CD14-positive monocyte (primary cell): ENCODE results near the gene AIG1. TPM values are rescaled to one million over a fixed set of nuclear protein-coding genes. Genes with fewer than 3 reads are reported as not detected.
A peak's percentile ranks its signal among the peaks of the same experiment; 100 is the strongest.

Source experiments
- DNase-seq, 3 donors: peaks; one replicate each; pipeline ENCODE4 v3.0.0-alpha.2; 2011 to 2022
- H2AFZ ChIP-seq: 2 replicates; pipeline ENCODE4 v1.6.0; 2012; ENCODE audit warnings: mild to moderate bottlenecking, low read depth, low read length, inconsistent platforms; ENCODE audit not compliant: insufficient read depth, poor library complexity, severe bottlenecking
- H3K27ac ChIP-seq, 2 donors: 1 replicate in 1 of 2; 2 replicates in 1 of 2; pipeline ENCODE4 v1.5.1; 2012 to 2013; ENCODE audit warnings: low read length in 2 of 2, control low read depth in 1 of 2, inconsistent platforms in 1 of 2, low read depth in 1 of 2, mild to moderate bottlenecking in 1 of 2
- H3K27me3 ChIP-seq, 2 donors: one replicate each; pipeline versions ENCODE4 v1.6.0 to v1.6.1; 2011 to 2013; ENCODE audit warnings: low read length in 2 of 2; ENCODE audit not compliant: control insufficient read depth in 2 of 2, insufficient read depth in 2 of 2
- H3K36me3 ChIP-seq, 2 donors: replicated peaks in 1 of 2; 1 replicate in 1 of 2; 2 replicates in 1 of 2; pipeline versions ENCODE4 v1.5.1 to v1.6.1; 2012 to 2013; ENCODE audit warnings: low read length in 2 of 2, control low read depth in 1 of 2, inconsistent platforms in 1 of 2, mild to moderate bottlenecking in 1 of 2; ENCODE audit not compliant: insufficient read depth in 2 of 2, control insufficient read depth in 1 of 2
- H3K4me1 ChIP-seq, 2 donors: 1 replicate in 1 of 2; 2 replicates in 1 of 2; pipeline versions ENCODE4 v1.5.1 to v1.6.1; 2012 to 2013; ENCODE audit warnings: low read length in 2 of 2, control low read depth in 1 of 2, inconsistent platforms in 1 of 2, mild to moderate bottlenecking in 1 of 2, moderate library complexity in 1 of 2; ENCODE audit not compliant: insufficient read depth in 2 of 2, control insufficient read depth in 1 of 2
- H3K4me2 ChIP-seq: replicated peaks from 2 replicates; pipeline ENCODE3; 2012; ENCODE audit warnings: low read length, moderate library complexity, mild to moderate bottlenecking; ENCODE audit not compliant: poor library complexity, severe bottlenecking; ENCODE audit errors: extremely low read depth
- H3K4me3 ChIP-seq, 3 experiments: fragments of 200-600 bp in 1 of 3; sonication (generic) in 1 of 3; replicated peaks in 1 of 3; 1 replicate in 2 of 3; 2 replicates in 1 of 3; pipeline ENCODE4 v1.5.1; 2011 to 2013; ENCODE audit warnings: low read length in 3 of 3, mild to moderate bottlenecking in 3 of 3, control low read depth in 2 of 3, low read depth in 2 of 3, inconsistent platforms in 1 of 3, moderate library complexity in 1 of 3
- H3K79me2 ChIP-seq: 2 replicates; pipeline ENCODE4 v1.6.0; 2012; ENCODE audit warnings: mild to moderate bottlenecking, control low read depth, inconsistent platforms, low read length, moderate library complexity; ENCODE audit not compliant: insufficient read depth
- H3K9ac ChIP-seq: 2 replicates; pipeline ENCODE4 v1.6.0; 2017; ENCODE audit warnings: low read length, mild to moderate bottlenecking; ENCODE audit not compliant: insufficient read depth, poor library complexity, severe bottlenecking
- H3K9me3 ChIP-seq, 2 donors: replicated peaks in 1 of 2; 1 replicate in 1 of 2; 2 replicates in 1 of 2; pipeline versions ENCODE4 v1.5.1 to v1.6.1; 2012 to 2013; ENCODE audit warnings: low read length in 2 of 2, control low read depth in 1 of 2; ENCODE audit not compliant: control insufficient read depth in 1 of 2, insufficient read depth in 1 of 2
- H4K20me1 ChIP-seq: 2 replicates; pipeline ENCODE4 v1.6.0; 2012; ENCODE audit warnings: mild to moderate bottlenecking, low read length, control low read depth, moderate library complexity; ENCODE audit not compliant: insufficient read depth
- H3K27ac Mint-ChIP-seq, 7 donors: one replicate each; pipeline ENCODE4 v1.8.0; 2020; ENCODE audit warnings: mild to moderate bottlenecking in 7 of 7, mixed read lengths in 7 of 7, moderate library complexity in 6 of 7, inconsistent platforms in 2 of 7
- H3K27me3 Mint-ChIP-seq, 3 donors: one replicate each; pipeline ENCODE4 v1.8.0; 2021 to 2022; ENCODE audit warnings: low read depth in 3 of 3, mild to moderate bottlenecking in 3 of 3, mixed read lengths in 3 of 3, moderate library complexity in 3 of 3, inconsistent platforms in 1 of 3
- H3K36me3 Mint-ChIP-seq, 2 donors: one replicate each; pipeline ENCODE4 v1.8.0; 2020; ENCODE audit warnings: mixed read lengths in 2 of 2, inconsistent platforms in 1 of 2, mild to moderate bottlenecking in 1 of 2
- H3K4me1 Mint-ChIP-seq: one replicate; pipeline ENCODE4 v1.8.0; 2020; ENCODE audit warnings: mild to moderate bottlenecking, mixed read lengths
- H3K4me3 Mint-ChIP-seq, 2 donors: one replicate each; pipeline ENCODE4 v1.8.0; 2020; ENCODE audit warnings: mild to moderate bottlenecking in 2 of 2, mixed read lengths in 2 of 2, moderate library complexity in 1 of 2
- H3K9me3 Mint-ChIP-seq, 7 donors: one replicate each; pipeline ENCODE4 v1.8.0; 2020 to 2022; ENCODE audit warnings: mixed read lengths in 7 of 7, mild to moderate bottlenecking in 6 of 7, moderate library complexity in 6 of 7, inconsistent platforms in 2 of 7
- WGBS: methylation state at CpG from one replicate; pipeline ENCODE4 v1.1.5; 2013; ENCODE audit warnings: missing lambda C conversion rate; ENCODE audit not compliant: insufficient coverage; 5-methylcytosine and 5-hydroxymethylcytosine counted together
- intact Hi-C, 2 donors: fragments of 100-400 bp; cut with micrococcal nuclease; formaldehyde crosslinking; loops; one replicate each; pipeline versions ENCODE4 v1.15.0 to v1.15.1; 2023
- polyA minus RNA-seq: library from RNA; depleted of rRNA, polyadenylated mRNA; stranded (reverse); fragments of >200 nt; gene quantifications from 2 replicates; pipeline ENCODE4 v1.2.3, GENCODE V29; 2012
- polyA plus RNA-seq, 3 donors: library from polyadenylated mRNA; depleted of rRNA in 1 of 3; unstranded in 2 of 3; stranded (reverse) in 1 of 3; fragments of 300-500 nt in 2 of 3; fragments of >200 nt in 1 of 3; fragmentation: Illumina TruSeq in 2 of 3; gene quantifications; 1 replicate in 2 of 3; 2 replicates in 1 of 3; pipeline ENCODE4 v1.2.3, GENCODE V29; 2012 to 2021
- total RNA-seq, 12 experiments: library from RNA in 1 of 12; stranded (reverse) in 1 of 12; fragments of 120-200 nt in 1 of 12; gene quantifications; one replicate each; pipeline ENCODE4 v1.2.4 and lab custom pipeline; 2013 to 2026; ENCODE audit warnings: mixed read lengths in 6 of 12, inconsistent platforms in 1 of 12
- TF ChIP-seq, protein P1 (sequence below): fragments of 200-600 bp; IDR thresholded peaks from one replicate; pipeline ENCODE4 v1.8.0; 2022; ENCODE audit warnings: antibody characterized with exemption, mild to moderate bottlenecking

AIG1 gene, protein sequence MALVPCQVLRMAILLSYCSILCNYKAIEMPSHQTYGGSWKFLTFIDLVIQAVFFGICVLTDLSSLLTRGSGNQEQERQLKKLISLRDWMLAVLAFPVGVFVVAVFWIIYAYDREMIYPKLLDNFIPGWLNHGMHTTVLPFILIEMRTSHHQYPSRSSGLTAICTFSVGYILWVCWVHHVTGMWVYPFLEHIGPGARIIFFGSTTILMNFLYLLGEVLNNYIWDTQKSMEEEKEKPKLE
- total RNA-seq (2013), result 9.0 TPM
- polyA plus RNA-seq, result 1 to 10 TPM; 6.7 to 7.6 (median 6.8) TPM
- polyA minus RNA-seq, result 1.8 and 3.7 TPM in 2 replicates
- 0.67 to 7.4 (median 4.3) reads per million in 11 experiments for total RNA-seq (lab: John Stamatoyannopoulos, UW)

DNA sequence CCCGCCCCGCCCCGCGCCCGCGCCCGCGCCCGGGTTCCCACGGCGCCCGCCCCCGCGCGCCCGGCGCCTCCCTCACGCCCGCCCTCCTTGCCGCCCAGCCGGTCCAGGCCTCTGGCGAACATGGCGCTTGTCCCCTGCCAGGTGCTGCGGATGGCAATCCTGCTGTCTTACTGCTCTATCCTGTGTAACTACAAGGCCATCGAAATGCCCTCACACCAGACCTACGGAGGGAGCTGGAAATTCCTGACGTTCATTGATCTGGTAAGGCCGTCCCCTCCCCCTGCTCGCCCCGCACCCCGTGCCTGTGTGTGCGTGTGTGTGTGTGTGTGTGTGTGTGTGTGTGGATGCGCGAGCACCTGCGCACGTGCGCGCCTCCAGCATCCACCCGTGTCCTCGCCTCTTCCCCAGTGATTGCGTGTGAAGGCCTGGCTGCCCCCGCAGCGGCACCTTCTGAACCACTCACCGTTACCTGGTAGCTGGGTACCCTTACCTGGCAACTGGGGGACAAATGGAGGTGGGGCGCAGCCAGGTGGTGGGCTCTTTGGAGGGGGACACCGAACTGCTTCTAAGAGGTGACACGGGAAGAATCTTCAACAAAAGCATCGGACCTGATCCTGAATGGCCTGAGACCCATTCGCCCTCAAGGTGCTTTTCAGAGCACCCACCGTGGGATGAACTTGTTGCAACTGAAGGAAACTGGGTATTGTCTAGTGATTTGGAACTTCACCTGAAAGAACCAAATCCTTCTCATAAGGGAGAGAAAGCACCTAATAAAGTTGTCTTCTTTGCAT is at the start of gene AIG1:
Gene AIG1, plus strand, starts transcription at position 84 of the 791 bp plus-strand sequence. Its CDS starts 37 bp downstream, at position 121.
- intact Hi-C loops, result loop anchor here in 1 of 2 donors (10.0 kb wide), 2 partner anchors 116 to 484 kb away; partner anchors contain the start of gene HIVEP2
- H3K79me2 ChIP-seq, result no peaks in the 10 kb centered on the region
- Mint-ChIP-seq H3K27ac (peak within 1 kb of the TSS; percentile 93 to 99 (median 97)), H3K4me1 (peaks cover 16% of the 10 kb centered on the region), H3K9me3 (no peaks in the 10 kb centered on the region), H3K36me3 (no peaks in the 10 kb centered on the region), H3K4me3 (peak within 1 kb of the TSS; percentile 90 to 96), H3K27me3 (peaks cover 0 to 2% (median 0%) of the 10 kb centered on the region in 3 donors)
- no peaks in the 10 kb centered on the region for H3K36me3 ChIP-seq
- H3K27ac ChIP-seq, result peak within 1 kb of the TSS; percentile 83 to 88
- TF ChIP-seq, protein P1, sequence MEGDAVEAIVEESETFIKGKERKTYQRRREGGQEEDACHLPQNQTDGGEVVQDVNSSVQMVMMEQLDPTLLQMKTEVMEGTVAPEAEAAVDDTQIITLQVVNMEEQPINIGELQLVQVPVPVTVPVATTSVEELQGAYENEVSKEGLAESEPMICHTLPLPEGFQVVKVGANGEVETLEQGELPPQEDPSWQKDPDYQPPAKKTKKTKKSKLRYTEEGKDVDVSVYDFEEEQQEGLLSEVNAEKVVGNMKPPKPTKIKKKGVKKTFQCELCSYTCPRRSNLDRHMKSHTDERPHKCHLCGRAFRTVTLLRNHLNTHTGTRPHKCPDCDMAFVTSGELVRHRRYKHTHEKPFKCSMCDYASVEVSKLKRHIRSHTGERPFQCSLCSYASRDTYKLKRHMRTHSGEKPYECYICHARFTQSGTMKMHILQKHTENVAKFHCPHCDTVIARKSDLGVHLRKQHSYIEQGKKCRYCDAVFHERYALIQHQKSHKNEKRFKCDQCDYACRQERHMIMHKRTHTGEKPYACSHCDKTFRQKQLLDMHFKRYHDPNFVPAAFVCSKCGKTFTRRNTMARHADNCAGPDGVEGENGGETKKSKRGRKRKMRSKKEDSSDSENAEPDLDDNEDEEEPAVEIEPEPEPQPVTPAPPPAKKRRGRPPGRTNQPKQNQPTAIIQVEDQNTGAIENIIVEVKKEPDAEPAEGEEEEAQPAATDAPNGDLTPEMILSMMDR, result no peak
- H3K9me3 ChIP-seq, result no peaks in the 10 kb centered on the region
- peak within 1 kb of the TSS; percentile 76 to 93 (median 91) for H3K4me3 ChIP-seq
- DNase-seq, result no peak
- H3K4me2 ChIP-seq, result peak within 1 kb of the TSS; percentile 77
- WGBS, result 2% methylated on average over 36 of the region's 50 CpGs
- peak within 1 kb of the TSS; percentile 81 for H3K9ac ChIP-seq
- H4K20me1 ChIP-seq, result no peaks in the 10 kb centered on the region
- peak within 1 kb of the TSS; percentile 94 for H2AFZ ChIP-seq
- no peaks in the 10 kb centered on the region for H3K27me3 ChIP-seq
- peaks cover 15 to 19% of the 10 kb centered on the region in 2 donors for H3K4me1 ChIP-seq

DNA sequence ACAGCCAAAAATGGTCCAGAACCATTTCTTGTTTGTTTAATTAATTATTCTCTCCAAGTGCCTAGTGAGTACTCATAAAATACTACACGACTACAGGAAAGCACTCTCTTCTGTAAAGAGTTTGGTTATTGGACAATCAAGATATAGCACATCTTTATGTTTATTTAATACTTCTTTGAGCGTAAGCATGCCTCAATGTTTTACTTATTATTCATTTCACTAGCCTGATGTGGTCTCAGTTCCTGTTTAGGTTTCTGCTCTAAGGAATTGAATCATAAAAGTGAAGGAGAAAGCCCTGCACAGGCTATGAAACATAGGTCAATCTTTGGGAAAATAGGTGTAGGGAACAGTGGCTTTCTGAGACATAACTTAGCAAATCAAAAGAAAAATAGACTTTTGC is 45.9 kb upstream of the AIG1 start:
- Mint-ChIP-seq H3K36me3 (no peaks in the 10 kb centered on the region), H3K27ac (no peak overlapping the region), H3K4me1 (no peaks in the 10 kb centered on the region), H3K9me3 (peaks cover 0 to 7% (median 0%) of the 10 kb centered on the region in 7 donors), H3K27me3 (peaks cover 0 to 3% (median 0%) of the 10 kb centered on the region in 3 donors), H3K4me3 (no peak overlapping the region)
- DNase-seq, result no peak
- no peaks in the 10 kb centered on the region for H3K27me3 ChIP-seq
- H3K36me3 ChIP-seq, result no peaks in the 10 kb centered on the region
- H3K79me2 ChIP-seq, result no peaks in the 10 kb centered on the region
- no CpG with 5 or more reads among the region's 2 CpGs for WGBS
- no peaks in the 10 kb centered on the region for H4K20me1 ChIP-seq
- no peak overlapping the region for H3K27ac ChIP-seq
- H3K4me2 ChIP-seq, result no peak overlapping the region
- no peaks in the 10 kb centered on the region for H3K9me3 ChIP-seq
- H3K4me1 ChIP-seq, result no peaks in the 10 kb centered on the region
- no peak overlapping the region for H2AFZ ChIP-seq
- H3K4me3 ChIP-seq, result no peak overlapping the region
- H3K9ac ChIP-seq, result no peak overlapping the region
- TF ChIP-seq, protein P1, result no peak
- intact Hi-C loops, result no loop called here
